Astrocyte (in vitro differentiated cells and primary cell): Measurements from ENCODE around the gene XPNPEP1. TPM values are rescaled to one million over a fixed set of nuclear protein-coding genes. Genes with fewer than 3 reads are reported as not detected.

Experiments
- DNase-seq: peaks from one replicate; pipeline ENCODE4 v3.0.0-alpha.2; 2010; ENCODE audit warnings: low read depth
- FAIRE-seq: peaks from 2 replicates; lab custom pipeline; 2011; peaks lifted over from hg19 to GRCh38; lab: Jason Lieb, UNC
- H2AFZ ChIP-seq: 2 replicates; pipeline ENCODE4 v1.6.0; 2012; ENCODE audit warnings: low read depth, low read length, inconsistent platforms
- H3K27ac ChIP-seq: 2 replicates; pipeline ENCODE4 v1.5.1; 2011; ENCODE audit warnings: low read depth, low read length, inconsistent platforms
- H3K27me3 ChIP-seq: 2 replicates; pipeline ENCODE4 v1.6.0; 2011; ENCODE audit warnings: low read length, inconsistent platforms; ENCODE audit not compliant: insufficient read depth
- H3K36me3 ChIP-seq: 2 replicates; pipeline ENCODE4 v1.5.1; 2011; ENCODE audit warnings: low read length, inconsistent platforms; ENCODE audit not compliant: insufficient read depth
- H3K4me1 ChIP-seq: 2 replicates; pipeline ENCODE4 v1.5.1; 2011; ENCODE audit warnings: low read length, inconsistent platforms; ENCODE audit not compliant: insufficient read depth
- H3K4me2 ChIP-seq: 2 replicates; pipeline ENCODE4 v1.6.0; 2012; ENCODE audit warnings: low read length, inconsistent platforms
- H3K4me3 ChIP-seq: 2 replicates; pipeline ENCODE4 v1.5.1; 2011; ENCODE audit warnings: low read depth, mild to moderate bottlenecking, low read length, inconsistent platforms; ENCODE audit not compliant: insufficient read depth
- H3K79me2 ChIP-seq: 2 replicates; pipeline ENCODE4 v1.6.0; 2012; ENCODE audit warnings: mild to moderate bottlenecking, low read length, inconsistent platforms; ENCODE audit not compliant: insufficient read depth
- H3K9ac ChIP-seq: 2 replicates; pipeline ENCODE4 v1.6.0; 2012; ENCODE audit warnings: mild to moderate bottlenecking, low read length, inconsistent platforms
- H3K9me3 ChIP-seq: 2 replicates; pipeline ENCODE4 v1.5.1; 2012; ENCODE audit warnings: low read depth, mild to moderate bottlenecking, low read length, inconsistent platforms; ENCODE audit not compliant: insufficient read depth
- H4K20me1 ChIP-seq: 2 replicates; pipeline ENCODE4 v1.6.0; 2012; ENCODE audit warnings: low read length, inconsistent platforms; ENCODE audit not compliant: insufficient read depth
- H3K27ac Mint-ChIP-seq: one replicate; pipeline ENCODE4 v1.8.0; 2021; ENCODE audit warnings: mild to moderate bottlenecking, mixed read lengths; ENCODE audit not compliant: unreplicated experiment
- H3K27me3 Mint-ChIP-seq: one replicate; pipeline ENCODE4 v1.8.0; 2021; ENCODE audit warnings: low read depth, mixed read lengths; ENCODE audit not compliant: unreplicated experiment
- H3K36me3 Mint-ChIP-seq: one replicate; pipeline ENCODE4 v1.8.0; 2021; ENCODE audit warnings: low read depth, mixed read lengths; ENCODE audit not compliant: unreplicated experiment
- H3K4me1 Mint-ChIP-seq: one replicate; pipeline ENCODE4 v1.8.0; 2021; ENCODE audit warnings: low read depth, mixed read lengths; ENCODE audit not compliant: unreplicated experiment
- H3K4me3 Mint-ChIP-seq: one replicate; pipeline ENCODE4 v1.8.0; 2021; ENCODE audit warnings: mild to moderate bottlenecking, moderate library complexity, mixed read lengths; ENCODE audit not compliant: unreplicated experiment
- H3K9me3 Mint-ChIP-seq: one replicate; pipeline ENCODE4 v1.8.0; 2021; ENCODE audit warnings: mild to moderate bottlenecking, mixed read lengths; ENCODE audit not compliant: unreplicated experiment
- CTCF ChIP-seq: IDR thresholded peaks from 2 replicates; pipeline ENCODE4 v1.5.1; 2011; ENCODE audit warnings: low read depth, mild to moderate bottlenecking, inconsistent platforms, low read length, moderate library complexity; ENCODE audit not compliant: insufficient read depth
- EZH2 ChIP-seq: IDR thresholded peaks from 2 replicates; pipeline ENCODE4 v1.6.1; 2012; ENCODE audit warnings: mild to moderate bottlenecking, low read length, inconsistent platforms; ENCODE audit not compliant: insufficient read depth
- total RNA-seq: library from RNA; stranded (reverse); gene quantifications from 2 replicates; pipeline ENCODE4 v1.2.1, GENCODE V29; 2021

The XPNPEP1 gene
- total RNA-seq, 1 donor from 2014 or later: 100 TPM

GRCh38 chr10:109937460-109938065 lies 14.3 kb upstream of the XPNPEP1 start:
- H3K4me3 Mint-ChIP-seq: no peak overlapping the region
- Histone ChIP-seq H2AFZ (no peak overlapping the region), H4K20me1 (no peaks in the 10 kb centered on the region), H3K4me3 (no peak overlapping the region), H3K4me2 (no peak overlapping the region), H3K36me3 (no peaks in the 10 kb centered on the region), H3K27ac (no peak overlapping the region), H3K27me3 (no peaks in the 10 kb centered on the region), H3K4me1 (peaks cover 5% of the 10 kb centered on the region), H3K9ac (no peak overlapping the region), H3K9me3 (no peaks in the 10 kb centered on the region), H3K79me2 (no peaks in the 10 kb centered on the region)
- peaks cover 17% of the 10 kb centered on the region for H3K4me1 Mint-ChIP-seq
- peaks cover 2% of the 10 kb centered on the region for H3K36me3 Mint-ChIP-seq
- FAIRE-seq (no peak), DNase-seq (no peak)
- no peak overlapping the region for H3K27ac Mint-ChIP-seq
- H3K9me3 Mint-ChIP-seq: no peaks in the 10 kb centered on the region
- TF ChIP-seq EZH2 (no peak), CTCF (no peak)
- H3K27me3 Mint-ChIP-seq: no peaks in the 10 kb centered on the region

DNA sequence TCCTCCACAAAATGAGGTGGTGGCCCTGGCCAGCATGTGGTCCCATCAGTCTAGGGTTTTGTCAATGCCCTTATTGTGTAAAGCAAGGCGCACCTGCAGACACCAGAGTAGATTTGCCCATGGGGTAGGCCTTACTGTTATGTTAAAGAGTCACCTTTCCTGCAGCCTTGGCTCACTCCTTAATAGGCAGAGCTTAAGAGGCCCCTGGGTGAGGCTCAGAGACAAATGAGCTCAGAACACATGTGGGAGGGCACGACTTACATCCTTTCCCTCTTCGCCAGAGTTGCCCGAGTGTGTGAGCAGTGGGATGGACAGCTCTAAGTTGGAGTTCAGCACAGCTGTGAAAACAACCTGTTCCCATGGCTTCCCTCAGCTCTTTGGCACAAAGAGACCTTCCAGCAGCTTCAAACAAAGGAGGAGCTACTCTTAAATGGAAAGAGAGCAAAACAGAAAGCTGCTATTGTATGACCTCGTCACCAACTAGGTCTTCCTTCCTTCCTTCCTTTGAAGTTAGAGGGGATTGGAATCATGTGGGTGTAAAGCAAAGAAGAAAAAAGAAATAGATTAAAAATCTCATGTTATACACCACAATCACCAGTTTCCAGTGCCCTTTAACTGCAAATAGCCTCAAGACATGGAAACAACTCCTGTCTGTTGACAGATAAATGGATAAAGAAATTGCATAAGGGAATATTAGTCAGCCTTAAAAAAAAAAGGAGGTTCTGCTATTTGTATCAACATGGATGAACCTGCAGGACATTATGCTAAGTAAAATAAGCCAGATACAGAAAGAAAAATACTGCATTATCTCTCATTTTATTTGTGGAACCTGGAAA lies 11.9 kb upstream of the XPNPEP1 start:
- Histone ChIP-seq H3K36me3 (no peaks in the 10 kb centered on the region), H4K20me1 (no peaks in the 10 kb centered on the region), H3K27me3 (no peaks in the 10 kb centered on the region), H3K4me2 (peak overlapping the region; percentile 50), H3K4me3 (no peak overlapping the region), H2AFZ (peak overlapping the region; percentile 55), H3K9me3 (no peaks in the 10 kb centered on the region), H3K4me1 (peaks cover 5% of the 10 kb centered on the region), H3K9ac (no peak overlapping the region), H3K79me2 (no peaks in the 10 kb centered on the region), H3K27ac (no peak overlapping the region)
- DNase-seq (peak; percentile 86), FAIRE-seq (no peak)
- H3K27ac Mint-ChIP-seq: peak overlapping the region; percentile 24
- H3K36me3 Mint-ChIP-seq: no peaks in the 10 kb centered on the region
- H3K27me3 Mint-ChIP-seq: no peaks in the 10 kb centered on the region
- no peak for TF ChIP-seq CTCF
- no peak for TF ChIP-seq EZH2
- H3K4me1 Mint-ChIP-seq: peaks cover 13% of the 10 kb centered on the region
- no peak overlapping the region for H3K4me3 Mint-ChIP-seq
- H3K9me3 Mint-ChIP-seq: no peaks in the 10 kb centered on the region
